ENCODE results near the gene RTP2. TPM values are rescaled to one million over a fixed set of nuclear protein-coding genes. Genes with fewer than 3 reads are reported as not detected.
A peak's percentile ranks its signal among the peaks of the same experiment; 100 is the strongest.

The RTP2 gene
- total RNA-seq, 1 experiment from 2014 or later: not detected

DNA sequence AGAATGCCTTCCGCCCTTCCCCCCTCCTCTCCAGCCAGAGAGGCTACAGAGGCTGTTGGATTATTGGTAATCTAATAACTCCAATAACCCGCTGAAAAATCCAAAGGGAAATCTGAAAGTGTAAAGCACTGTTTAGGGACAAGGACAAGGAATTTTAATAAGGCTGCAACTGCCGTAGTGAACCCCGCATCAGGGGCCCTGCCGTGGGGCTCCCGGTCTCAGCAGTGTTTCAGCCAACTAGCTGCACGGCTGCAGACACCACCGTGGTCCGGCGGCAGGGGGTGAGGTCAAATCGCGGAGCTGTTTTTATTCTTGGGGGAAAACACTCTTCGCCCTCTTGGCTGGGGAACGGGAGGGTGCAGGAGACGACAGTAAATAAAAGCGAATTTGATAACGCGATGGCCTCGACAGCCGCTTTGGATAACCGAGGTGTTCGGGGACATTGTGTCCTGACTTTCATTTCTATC, 36.8 kb upstream of the RTP2 start:
- no peak for DNase-seq (ENCODE audit: low read depth)

DNA sequence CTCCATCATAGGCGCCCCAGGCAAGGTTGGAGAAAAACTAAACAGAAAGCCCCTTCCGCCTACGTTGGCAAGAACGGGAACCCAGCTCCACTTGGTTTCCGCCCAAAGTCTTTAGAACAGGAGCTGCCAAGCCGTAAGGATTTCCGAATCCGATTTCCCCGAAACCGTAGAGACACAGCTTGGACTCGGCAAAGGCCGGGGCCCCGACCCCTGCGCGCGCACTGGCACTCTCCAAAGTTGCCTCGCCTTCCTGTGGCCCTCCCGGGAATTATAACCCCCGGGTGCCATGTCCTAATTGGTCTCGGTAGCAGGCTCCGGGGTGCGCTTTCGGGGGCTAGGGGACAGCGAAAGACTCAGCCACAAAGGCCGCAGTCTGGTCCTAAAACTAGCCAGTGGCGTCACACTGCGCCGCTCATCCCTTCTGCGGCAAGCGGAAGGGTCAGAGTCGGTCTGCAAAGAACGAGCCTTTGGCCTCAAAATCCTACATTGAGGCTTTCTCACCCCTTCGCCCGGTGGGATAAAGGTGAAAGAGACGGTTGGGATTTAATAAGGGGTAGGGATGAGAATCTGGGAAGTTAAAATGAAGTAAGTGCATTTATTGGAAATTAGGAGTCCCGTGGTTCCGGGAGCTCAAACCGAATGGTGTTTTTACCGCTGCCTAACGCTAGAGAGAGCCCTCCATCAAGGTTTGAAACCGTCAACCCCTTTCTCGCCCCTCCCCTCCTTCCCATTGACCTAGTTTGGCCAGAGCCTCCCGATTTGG, 36.2 kb upstream of the RTP2 start:
- DNase-seq (ENCODE audit: low read depth): peak; percentile 93

DNA sequence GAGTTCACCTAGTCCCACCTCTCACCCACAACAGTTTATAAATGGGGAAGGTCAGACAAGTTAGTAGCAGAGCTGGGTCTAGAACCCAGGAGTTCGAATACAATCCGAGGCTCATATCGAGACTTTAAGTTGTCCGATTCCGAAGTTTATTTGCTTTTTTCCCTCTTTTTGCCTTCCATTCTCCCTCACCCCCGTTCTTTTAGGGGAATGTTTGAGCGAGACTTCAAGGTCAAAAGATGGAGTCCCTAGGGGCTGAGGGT, 35.6 kb upstream of the RTP2 start:
- no peak for DNase-seq (ENCODE audit: low read depth)

DNA sequence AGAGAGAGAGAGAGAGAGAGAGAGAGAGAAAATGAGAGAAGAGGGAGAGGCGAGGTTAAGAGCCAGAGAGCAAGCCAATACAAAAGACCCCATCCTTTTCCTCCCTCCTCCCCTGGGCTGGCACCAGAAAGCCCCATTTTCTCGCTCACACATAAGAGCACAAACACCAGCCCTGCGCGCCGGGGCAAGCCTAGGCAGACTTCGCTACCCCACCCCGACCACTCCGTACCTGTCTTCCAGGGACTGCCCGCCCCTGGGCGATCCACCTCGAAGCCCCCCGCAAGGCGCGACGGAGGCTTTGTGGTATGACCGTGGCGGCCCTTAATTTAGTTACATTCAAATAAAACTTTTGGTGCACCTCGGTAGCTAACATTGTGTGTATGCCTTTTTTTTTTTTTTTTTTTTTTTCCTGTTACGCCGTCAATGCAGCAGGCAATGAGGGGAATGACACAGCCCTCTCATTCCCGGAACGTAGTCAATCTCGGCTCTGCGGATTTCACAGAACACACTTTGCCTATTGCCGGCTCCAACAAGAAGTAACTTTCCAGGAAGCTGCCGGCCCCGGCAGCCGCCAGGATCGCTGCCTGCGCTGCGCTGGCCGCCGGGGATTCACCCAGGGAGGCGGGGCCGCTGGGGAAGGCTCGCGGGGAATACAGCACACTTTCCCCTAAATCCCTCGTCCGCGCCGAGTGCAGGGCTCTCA, 35.2 kb upstream of the RTP2 start:
- peak; percentile 65 for DNase-seq (ENCODE audit: low read depth)

DNA sequence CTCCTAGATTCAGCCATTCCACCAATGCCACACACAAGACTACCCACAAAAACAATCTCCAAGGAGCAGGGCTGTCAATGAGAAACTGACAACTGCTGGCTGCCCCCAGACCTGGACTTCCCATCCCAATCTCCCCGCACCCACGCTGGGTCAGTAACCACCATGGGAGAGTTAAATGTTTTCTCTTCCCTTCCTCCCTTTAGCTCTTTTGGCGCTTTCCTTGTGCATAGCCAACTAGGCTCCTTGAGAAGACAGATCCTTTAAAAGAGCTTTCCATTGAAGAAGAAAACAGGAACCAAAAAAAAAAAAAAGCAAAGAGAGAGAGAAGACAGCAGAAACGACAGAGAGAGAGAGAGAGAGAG, 34.6 kb upstream of the RTP2 start:
- no peak for DNase-seq (ENCODE audit: low read depth)

DNA sequence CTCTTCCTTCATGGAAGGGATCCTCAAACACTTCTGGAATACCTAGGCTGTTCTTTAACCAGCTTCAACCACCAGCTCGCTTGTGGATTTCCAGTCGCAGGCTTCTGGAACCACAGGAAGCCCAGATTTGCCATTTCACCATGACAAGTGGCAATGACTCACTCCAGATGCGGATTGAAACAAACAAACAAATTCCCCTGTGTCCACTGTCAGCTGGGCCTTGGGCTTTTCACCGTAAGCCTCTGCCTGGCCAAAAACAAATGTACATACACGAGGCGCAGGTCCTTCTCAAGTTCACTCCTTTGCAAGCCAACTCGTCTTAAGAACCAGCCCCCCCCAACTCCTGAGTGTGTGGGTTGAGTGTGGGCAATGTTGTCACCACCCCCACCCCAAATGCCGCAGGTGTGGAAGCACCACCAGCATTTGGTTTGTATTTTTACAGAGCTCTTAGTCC, 34.1 kb upstream of the RTP2 start:
- DNase-seq (ENCODE audit: low read depth): peak; percentile 86

DNA sequence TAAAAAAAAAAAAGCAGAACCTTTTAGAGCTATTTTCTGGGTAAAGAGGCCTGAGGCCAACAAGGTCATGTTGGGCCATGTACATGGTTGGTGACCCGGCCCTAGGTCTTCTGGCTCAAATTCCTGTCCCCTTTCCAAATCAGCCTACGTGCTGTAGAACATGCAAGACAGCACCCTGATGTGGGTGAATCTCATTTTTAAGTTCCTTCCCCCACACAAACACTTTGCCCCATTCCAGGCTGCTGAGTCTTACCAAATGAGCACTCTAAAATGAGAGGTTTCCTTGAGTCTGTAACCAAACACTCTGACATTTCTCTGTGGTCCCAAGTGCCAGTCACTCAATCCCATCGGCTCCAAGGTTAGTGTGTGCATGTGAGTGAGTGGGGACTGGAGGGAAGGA, 33.5 kb upstream of the RTP2 start:
- peak; percentile 54 for DNase-seq (ENCODE audit: low read depth)

DNA sequence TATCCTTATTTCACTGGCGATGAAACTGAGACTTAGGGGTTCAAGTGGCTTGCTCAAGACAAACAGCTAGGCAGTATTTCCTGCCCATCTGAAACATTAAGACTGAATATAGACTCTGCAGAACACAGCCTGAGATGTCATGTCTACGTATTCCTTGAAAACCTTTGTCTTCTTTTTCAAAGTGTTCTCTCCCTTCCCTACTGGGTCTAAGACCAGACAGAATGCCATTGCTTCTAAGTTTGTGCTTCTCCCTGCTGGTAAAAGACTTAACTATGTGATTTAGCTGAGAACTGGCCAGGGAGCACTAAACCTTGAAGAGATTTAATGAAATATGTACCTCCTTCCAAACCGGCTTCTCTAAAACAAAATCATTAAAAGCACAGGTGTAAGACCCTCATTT, 33.0 kb upstream of the RTP2 start:
- no peak for DNase-seq (ENCODE audit: low read depth)

DNA sequence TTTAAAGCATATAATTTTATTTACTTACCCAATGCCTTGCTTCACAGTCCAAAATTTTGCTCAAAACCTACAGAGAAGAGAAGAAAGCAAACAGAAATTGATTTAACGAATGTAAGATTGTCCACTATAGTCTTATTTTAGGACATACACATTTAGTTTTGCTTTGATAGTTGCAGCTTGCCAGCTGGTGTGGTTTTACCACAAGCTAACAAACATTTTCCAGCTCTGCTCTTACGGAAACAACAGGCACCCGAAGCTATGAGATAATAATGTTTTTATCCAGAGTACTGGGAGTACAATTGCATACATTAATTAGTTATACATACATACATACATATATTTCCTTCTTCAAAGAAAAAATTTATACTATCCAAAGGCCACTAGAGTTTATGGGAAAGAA, 32.5 kb upstream of the RTP2 start:
- no peak for DNase-seq (ENCODE audit: low read depth)

DNA sequence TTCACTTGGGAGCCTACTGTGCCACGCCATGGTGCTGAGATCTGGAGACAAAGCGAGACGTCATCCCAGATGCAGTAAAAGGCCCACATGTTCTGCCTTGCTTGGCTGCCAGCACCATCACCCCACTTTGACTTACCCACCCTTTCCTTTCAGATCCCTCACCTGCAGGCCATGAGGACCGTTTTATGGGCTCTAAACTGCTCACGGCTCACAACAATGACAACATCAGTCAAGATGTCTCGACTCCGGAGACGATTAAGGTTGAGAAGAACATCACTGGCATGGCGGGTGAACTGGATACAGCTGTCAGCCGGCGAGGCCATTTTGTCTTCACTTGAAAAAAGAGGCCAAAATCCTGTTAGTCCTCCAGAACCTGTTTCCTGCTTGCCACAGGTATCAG, 31.0 kb upstream of the RTP2 start:
- DNase-seq (ENCODE audit: low read depth): no peak

DNA sequence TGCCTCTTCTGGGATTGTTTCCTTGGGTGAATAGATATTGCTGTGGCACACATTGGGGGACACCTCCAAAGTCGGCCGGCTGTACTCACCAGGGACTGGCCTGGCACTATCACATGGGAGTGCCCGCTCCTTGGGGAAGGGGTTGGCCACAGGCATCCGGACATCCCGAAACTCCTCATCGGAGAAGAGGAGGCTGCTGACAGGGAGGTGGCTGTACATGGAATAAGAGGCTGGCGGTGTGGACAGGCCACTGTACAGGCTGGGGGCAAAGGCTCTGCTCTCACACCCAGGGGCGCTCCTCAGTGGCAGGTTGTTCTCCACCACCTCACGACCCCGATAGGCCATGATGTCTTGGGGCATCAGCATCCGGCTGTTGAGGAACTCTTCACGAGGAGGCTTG, 27.2 kb upstream of the RTP2 start:
- no peak for DNase-seq (ENCODE audit: low read depth)

DNA sequence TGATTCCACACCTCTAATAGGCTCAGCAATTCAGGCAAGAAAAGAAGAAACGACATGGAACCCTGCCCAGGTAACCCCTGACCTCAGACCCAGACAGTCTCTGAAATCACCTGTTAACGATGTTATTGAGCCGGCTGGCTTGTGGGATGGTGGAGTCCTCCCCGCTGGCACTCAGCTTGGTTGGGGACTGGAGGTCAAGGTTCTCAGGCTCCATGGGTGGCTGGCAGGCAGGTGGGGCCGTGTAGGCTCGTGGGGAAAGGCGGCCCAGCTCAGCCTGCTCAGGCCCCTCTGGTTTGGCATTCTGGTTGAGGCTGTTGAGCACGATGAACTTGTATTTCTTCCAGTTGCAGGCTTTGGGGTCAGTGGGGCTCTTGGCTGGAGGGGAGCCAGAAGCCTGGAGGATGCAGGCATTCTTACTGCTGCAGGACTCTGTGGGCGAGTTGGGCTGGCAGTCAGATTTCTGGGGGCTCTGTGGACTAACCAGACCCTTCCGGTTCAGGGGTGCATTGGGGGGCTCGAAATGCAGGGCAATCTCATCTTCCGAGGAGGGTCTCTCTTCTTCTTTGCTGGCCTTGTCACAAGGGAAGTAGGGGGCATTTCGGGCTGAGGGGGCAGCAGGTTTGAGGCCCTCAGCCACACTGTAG, 26.7 kb upstream of the RTP2 start:
- no peak for DNase-seq (ENCODE audit: low read depth)

DNA sequence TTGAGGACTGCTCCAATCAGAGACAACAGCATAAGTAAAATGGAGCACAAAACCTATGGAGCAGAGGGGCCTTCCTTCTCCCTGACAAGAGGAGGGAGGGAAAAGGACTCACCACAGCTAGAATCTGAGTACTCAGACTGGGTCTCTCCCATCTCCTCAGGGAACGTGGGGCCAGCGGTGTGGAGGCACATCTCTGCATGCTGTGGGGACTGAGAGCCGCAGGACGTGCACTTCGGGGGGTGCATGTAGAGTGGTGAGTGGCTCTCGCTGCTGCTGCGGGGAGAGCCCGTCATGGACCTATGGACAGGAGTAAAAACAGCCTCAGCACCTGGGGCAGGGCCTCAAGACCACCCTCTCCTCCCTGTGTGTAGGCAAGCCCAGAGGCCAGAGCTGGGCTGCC, 25.9 kb upstream of the RTP2 start:
- DNase-seq (ENCODE audit: low read depth): no peak

DNA sequence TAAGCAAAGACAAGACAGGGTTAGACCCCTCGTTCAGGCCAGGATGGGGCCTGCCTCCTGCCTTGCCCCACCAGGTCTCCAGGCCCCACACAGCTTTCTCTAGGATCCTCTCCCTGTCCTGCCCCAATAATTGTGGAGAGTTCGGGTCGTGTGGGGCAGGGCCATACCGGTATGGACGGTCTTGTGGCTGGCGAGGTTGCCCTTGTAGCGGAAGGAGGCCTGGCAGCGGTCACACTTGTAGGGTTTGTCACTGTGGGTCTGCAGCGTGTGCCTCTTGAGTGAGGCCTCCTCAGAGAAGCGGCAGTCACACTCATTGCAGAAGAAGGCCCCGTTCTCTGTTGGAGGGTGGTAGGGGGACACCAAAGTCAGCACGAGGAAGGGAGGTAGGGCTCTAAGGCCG, 24.2 kb upstream of the RTP2 start:
- DNase-seq (ENCODE audit: low read depth): no peak

DNA sequence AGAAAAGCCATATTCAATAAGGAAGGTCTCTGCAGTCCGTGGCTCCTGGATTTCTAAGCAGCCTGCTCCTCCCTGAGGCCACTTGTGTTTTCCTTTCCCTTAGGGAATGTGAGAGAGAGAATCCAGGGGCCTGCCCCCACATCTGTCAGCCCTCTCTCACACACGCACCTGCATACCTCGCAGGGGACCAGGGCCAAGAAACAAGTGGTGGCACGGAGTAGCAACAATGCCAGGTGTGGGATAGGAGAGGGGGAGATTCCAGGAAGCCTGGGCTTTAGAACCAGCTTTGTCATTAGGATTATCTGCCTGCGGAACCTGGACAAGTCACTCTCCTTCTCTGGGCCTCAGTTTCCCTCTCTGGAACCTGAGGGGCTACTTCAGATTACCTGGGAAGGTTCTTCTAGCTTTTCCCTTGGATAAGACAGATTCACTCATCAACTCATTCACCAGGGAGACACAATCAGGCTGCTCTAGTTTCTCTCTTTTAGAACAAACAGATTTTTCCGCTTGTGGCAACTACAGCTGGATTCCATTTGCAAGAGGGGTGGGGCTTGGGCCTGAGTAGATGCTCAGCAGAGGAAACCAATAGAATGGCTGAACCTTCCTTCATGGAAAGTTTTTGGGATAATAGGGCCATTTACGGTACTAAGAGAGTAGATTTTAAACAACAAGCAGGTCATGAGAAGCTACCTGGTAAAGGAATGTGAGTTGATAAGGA, 23.5 kb upstream of the RTP2 start:
- DNase-seq (ENCODE audit: low read depth): no peak

DNA sequence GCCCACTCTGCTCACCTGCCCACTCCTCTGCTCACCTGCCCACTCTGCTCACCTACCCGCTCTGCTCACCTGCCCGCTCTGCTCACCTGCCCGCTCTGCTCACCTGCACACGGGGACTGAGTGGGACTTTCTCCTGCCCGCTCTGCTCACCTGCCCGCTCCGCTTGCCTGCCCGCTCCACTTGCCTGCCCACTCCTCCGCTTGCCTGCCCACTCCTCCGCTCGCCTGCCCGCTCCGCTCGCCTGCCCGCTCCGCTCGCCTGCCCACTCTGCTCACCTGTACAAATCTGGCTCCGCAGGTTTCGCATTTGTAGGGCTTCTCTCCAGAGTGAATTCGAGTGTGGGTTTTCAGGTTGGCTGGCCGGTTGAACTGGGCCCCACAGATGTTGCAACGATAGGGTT, 22.9 kb upstream of the RTP2 start:
- no peak for DNase-seq (ENCODE audit: low read depth)

DNA sequence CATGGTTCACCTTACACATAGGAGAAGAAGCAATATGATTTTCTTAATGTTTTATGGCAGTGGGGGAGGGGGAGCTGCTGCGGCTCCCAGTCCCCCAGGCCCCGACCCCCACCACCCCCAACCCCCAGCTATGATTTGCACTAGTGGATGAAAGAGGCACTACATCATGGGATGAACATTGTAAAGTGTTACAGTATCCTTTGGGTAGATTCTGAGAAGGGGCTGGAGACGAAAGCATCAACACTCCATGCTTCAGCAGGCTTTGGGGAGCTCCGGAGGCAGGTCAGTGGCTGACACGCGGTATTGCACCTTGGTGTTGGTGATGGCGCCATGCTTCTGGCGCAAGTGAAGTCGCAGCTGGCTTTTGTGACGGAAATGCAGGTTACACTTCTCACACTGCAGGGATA, 19.9 kb upstream of the RTP2 start:
- DNase-seq (ENCODE audit: low read depth): no peak

DNA sequence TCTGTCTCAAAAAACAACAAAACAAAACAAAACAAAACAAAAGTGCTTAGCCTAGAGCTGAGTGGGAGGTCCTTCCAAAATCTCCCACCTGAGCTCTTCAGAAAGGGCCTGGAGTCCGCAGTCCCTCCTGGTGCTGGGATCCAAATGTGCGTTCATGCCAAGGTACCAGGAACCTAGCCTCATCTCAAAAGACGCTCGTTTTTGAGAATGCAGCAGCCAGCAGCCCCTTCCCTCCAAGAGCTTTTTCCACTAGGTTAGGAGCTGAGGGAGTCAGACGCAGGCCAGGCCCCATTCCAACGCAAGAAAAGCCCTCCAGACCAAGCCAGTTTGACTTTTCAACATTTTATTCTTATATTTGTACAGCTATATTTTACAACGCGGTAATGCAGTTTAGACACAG, 18.7 kb upstream of the RTP2 start:
- no peak for DNase-seq (ENCODE audit: low read depth)

DNA sequence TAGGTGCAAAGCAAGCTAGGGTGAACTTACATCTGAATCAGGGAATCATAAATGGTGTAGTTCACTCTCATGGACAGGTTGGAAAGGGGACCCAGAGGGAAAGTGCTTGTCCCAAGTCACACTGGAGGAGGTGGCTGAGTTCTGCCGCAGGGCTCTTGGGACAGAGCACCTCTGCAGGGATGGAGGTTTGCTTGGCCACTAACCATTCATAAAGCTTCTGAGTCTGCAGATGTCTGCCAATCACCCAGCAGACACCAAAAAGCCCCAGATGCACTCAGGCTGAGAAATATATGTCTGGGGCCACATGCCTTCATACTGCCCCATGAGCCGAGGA, 17.9 kb upstream of the RTP2 start:
- no peak for DNase-seq (ENCODE audit: low read depth)

DNA sequence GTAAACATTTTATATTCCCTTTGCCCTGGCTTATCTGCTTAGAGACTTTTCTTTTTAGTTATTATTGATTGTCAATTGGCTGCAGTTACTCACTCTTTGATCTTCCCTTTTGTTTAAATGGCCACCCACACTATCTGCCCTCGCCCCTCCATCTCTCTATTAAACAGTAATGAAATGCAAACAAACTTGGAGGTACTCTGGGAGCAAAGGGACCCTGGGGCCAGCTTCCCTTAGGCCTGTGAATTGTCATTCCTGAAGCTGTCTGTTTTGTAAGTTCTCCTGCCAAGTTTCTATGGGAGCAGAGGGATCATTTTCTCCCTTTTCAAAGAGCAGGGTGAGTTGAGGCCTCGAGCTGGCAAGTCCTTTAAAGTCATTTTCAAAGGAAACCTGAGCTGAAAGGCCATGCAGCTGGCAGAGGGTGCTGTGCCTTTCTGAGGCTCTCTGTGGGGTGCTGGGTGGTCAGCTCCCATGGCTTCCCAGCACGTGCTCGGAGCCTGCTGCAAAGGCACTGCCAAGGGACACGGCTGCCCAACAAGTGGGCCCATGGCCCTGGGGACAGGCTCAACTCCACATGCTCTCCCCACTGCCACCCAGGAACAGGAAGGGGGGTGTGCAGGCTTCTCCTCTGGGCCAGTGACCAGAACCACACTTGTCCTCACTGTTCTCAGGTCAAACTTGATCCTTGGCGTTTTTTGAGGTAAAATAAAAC, 17.4 kb upstream of the RTP2 start:
- no peak for DNase-seq (ENCODE audit: low read depth)

DNA sequence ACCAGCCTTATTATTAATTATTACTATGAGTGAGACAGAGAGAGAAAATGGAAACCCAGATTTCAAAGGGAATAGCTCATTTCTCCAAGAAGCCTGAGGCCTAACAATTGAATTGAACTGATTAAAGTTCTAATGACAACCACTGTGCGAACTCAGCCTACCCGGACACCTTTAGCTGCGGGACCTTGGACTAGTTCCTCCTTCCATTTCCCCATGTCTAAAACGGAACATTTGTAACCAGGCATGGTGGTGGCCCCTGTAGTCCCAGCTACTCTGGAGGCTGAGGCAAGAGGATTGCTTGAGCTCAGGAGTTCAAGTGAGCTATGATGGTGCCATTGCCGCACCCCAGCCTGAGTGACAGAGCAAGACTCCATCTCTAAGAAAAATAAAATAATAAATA, 16.4 kb upstream of the RTP2 start:
- DNase-seq (ENCODE audit: low read depth): no peak

DNA sequence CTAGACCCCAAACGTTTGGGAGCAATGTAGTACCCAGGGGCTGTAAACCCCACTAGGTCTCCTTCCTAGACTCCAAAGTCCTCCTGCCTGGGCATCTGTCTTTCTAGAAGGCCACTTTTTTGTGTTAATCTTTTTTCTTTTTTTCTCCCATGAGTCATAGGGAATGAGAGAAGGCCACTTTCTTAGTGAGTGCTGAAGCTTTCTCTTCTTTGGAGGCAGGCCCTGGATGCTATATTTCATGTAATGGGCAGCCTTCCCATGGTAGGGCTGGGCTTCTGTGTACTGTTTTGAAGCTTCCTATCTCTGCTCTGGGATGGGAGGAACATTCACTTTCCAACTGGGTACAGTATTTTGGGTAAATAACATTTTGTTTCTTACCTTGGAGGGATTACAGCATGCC, 15.2 kb upstream of the RTP2 start:
- peak; percentile 28 for DNase-seq (ENCODE audit: low read depth)

Data from LHCN-M2 (cell line).